GM21526 (cell line): Measurements from ENCODE around the gene PLXNA2.

Source experiments
- ATAC-seq: cut with Tn5 transposase; IDR thresholded peaks from one replicate; pipeline ENCODE4 v1.9.1; 2021; ENCODE audit warnings: moderate library complexity; ENCODE audit not compliant: unreplicated experiment, low FRiP score

Gene PLXNA2

DNA sequence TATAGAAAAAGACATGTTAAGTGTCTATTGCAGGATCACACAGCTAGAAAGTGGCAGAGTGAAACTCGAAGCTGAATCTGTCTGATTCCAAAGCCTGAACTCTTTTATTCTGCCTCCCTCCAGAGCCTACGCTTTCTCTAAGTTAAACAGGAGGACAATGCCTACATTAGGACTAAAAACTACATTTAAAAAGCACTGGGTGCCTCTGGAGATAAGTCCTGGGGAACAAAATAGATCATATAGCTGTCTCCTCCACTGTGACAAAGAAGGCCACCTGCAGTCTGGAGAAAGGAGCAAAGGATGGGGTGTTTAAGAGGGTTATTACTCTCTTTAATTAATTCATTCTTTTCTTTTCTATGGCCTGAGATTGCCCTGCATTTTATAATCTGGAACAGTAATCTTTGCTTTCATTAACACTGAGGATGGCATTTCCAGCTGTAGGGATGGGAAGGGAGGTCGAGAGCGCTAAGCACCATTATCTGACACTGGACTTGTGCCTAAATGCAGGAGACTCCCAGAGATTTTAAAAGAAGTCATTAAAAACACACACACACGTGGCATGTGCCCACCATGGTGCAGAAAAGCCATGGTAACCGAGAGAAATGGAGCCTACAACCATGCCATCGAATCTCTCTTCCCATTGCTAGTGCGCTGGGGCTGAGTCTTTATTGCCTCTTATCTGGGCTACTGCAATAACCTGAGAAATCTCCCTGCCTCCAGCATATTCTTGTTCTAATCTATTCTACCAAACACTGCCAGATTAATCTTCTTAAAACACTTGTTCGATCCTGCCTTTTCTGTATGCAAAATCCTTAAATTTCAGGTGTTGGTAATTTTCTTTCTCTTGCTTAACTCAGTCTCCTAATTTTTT, 92.2 kb downstream of the PLXNA2 start:
- ATAC-seq: no peak

DNA sequence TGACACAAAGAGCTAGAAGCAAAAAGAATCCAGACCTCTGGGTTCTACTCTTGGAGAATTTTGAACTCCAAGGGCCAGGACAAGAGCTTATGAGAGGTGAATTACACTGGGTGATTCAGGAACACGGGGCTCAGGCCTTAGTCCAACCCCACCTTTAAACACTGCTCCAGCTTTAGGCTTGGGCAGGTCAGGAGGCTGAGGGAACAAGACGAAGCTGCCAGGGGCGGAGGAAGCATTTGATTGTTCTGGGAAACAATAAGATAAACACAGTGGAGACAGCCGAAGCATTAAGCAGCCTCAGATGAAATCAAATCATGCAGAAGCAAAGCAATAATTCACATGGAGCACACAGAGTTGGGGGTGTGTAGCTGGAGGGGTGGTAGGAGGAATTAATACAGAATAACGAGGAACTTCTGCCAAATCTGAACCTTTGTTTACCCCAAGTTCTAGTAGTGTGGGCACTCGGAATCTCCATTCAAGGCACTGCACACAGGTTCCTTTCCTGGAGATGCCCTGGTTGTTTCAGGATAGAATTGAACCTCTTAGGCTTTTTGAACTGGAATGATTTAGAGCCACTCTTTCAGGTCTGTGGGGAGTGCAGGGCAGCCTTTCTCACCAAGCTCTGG, 93.2 kb downstream of the PLXNA2 start:
- no peak for ATAC-seq

DNA sequence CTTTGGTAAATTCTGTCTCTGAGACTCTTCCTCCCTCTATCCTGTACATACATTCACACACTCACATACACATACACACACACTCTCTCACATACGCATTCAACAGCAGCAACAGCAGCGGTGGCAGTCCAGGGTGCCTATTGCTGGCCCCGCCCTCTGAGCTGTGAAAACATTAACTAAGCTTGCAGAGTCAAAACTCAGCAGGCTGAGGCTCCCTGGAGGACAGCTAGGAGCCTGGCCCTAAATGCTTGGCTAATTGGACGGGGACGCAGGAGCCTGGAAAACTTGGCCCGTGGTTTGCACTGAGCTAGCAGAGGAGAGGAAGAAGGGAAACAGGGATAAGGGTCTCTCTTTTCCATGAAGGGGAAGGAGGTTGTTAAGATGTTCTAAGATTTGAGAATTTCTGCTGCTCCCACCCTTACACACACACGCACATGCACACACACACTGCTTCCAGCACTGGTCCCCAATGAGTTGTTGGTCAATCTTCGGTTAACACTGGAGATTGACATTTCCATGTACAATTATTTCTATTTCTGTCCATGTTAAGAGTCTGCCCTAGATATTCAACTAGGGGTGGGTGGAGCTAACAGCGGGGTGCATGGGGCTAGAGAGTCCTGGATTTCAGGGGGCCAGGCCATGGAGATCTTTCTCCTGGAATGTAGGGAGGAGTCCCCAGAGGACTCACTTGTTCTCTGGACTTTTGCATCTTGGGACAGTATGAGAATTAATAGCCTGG, 94.2 kb downstream of the PLXNA2 start:
- ATAC-seq: no peak

DNA sequence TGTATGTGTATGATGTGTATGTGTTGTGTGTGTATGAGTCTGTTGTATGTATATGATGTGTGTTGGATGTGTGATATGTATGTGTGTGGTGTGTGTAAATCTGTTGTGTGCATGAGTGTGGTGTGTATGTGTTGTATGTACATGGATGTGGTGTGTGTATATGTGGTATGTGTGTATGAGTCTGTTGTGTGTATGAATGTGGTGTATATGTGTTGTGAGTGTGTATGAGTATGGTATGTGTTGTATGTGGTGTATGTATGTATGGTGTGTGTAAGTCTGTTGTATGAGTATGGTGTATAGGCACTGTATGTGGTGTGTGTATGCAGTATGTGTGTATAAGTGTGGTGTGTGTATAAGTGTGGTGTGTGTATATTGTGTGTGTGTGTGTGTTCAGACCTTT, 95.0 kb downstream of the PLXNA2 start:
- no peak for ATAC-seq

DNA sequence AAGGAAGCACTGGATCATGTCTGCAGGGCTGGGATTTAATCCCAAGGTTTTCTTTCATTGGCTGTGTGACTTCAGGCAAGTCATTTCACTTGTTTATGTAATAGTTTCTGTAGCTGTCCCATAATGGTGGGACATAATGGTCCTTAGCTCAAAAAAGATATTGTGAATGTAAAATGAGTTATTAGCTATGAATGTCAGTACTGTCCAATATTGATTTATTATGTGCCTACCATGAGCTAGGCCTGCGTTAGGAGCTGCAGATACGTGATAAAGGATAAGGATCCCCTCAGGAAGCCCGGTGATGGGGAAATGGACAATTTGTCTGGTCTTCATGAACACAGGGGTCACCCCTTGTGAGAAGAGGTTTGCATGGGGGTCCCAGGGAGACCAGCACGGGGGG, 95.8 kb downstream of the PLXNA2 start:
- ATAC-seq: no peak

DNA sequence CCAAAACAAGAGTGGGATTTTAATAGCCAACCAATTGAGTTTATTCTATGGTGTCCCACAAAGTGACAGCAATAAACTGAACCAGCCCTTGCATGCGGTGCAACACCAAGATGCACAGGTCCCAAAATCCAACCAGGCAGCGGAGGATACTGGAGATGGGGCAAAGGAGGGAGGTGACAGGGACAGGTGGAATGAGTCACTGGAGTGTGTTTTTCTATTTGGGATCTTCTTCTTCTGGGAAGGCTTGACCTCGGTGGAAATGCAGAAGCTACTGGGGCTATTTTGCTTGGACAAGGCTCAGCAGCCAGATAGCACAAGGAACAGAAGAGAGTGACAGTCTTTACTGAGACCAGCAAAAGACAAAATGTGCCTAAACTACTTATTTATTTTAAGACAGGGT, 97.5 kb downstream of the PLXNA2 start:
- ATAC-seq: no peak

DNA sequence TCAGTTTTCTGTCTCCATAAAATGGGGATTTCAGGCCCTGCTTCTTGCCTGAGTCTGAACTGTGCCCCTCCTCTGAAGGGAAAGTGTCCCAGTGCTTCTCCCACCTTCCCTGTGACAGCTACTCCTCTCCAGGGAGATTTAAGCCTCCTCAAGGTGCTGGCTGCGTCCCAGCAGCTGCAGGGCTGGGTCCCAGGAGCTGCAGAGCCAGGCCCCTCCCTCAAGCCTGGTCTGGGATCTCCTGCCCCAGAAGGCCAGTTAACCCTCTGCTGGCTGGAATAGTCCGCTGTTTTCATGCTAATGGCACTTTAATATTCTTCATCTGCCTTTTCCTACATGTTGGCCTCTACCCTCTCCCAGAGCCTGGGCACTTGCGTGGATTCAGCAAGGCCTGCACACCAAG, 99.0 kb downstream of the PLXNA2 start:
- ATAC-seq: no peak

DNA sequence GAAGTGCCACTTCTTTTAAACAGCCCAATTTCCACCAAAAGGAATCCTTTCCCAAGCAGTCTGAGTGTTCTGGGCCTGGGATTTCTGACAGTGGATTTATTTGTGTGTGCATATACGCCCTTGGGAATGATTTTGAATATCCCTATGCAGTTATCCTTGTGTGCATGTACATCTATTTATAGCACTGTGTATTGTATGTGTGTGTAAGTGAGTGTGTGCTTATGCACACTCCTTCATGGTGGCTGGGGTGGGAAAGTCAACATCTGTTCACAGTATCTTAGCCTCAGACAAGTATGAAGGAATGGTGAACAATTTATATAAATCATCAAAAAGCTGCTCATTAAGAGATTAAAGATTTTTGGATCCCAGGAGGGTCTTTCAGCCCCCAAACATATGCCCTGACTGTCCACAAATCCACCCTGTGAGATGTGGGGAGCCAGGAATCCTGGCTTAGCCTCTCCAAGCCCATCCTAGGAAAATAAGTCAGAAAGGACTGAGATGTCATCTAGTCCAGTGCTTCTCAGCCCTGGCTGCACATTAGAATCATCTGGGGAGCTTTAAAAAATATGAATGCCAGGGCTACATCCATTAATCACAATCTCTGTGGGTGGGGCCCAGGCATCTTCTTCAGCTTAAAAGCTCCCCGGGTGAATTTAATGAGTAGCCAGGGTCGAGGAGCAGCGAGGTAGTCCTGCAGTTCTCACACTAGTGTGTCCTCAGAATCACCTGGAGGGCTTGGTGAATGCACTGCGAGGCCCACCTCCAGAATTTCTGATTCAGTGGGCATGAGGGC, 101.4 kb downstream of the PLXNA2 start:
- no peak for ATAC-seq

DNA sequence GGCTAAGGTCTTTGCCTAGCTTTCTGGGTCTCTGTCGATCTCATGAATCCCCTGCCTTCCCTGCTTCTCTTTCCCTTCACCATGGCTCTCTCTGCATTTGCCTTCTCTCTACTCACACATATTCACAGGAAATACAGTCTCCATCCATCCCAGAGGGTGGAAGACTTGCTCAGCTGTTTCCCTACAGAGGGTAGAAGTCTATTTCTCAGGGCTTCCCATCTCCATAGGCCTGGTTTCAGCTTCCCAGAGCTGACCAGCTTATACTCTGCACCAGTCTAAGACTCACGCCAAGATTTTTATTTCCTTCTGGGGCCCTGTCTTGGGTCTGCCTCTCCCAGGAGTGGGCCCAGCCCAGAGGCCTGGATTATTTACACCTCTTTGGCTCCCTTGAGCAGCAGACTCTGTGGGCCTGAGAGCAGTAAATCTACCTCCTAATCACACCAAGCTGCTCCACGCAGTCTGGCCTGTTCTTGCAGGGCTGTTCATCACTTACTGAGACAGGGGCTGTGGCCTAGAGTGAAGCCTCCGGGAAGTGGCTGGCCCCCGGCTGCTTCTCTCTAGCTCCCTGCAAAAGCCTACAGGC, 102.5 kb downstream of the PLXNA2 start:
- ATAC-seq: no peak

DNA sequence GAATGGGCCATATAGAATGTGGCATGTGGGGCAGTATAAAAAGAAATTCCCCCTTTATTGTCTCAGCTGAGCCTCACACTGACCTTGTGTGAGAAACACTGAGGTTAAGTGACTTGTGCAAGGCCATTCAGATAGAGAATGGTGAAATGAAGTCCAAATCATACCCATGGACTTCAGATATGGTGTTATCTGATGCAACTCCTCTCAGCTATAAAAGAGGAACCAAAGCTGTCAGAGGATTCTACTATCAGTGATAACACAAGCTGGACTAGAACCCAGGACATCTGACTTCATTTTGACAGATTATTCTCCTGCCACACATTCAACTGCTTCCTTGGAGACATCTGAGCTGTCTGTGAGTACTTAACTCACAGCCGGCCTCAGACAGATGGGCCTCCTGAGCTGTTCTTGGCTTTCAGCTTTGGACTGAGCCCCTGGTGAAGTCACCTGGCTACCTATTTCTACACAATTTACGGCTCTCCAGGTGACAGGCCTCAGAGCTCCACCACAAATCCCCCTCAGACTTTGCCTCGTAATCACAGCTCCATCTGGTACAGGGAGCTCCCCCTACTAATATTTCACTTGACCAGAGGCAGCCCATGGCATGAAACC, 104.6 kb downstream of the PLXNA2 start:
- ATAC-seq: no peak

DNA sequence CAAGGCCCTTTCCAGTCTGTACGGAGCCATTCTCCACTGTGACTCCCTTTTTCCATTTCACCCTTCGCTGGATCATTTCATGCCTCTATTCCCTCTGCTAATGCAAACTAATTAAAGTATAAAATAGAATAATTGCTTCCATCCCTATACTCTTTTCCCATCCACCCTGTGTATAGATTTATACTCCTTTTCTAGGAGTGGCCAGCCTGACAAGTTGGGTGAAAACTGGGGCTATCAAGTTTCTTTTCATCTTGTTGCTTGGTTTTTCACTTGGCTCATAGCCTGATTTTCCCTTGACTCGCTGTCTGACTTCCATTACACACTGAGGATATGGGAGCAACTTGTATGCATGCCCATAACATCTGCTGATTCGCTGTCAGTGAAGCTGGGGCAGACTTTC, 107.0 kb downstream of the PLXNA2 start:
- no peak for ATAC-seq

DNA sequence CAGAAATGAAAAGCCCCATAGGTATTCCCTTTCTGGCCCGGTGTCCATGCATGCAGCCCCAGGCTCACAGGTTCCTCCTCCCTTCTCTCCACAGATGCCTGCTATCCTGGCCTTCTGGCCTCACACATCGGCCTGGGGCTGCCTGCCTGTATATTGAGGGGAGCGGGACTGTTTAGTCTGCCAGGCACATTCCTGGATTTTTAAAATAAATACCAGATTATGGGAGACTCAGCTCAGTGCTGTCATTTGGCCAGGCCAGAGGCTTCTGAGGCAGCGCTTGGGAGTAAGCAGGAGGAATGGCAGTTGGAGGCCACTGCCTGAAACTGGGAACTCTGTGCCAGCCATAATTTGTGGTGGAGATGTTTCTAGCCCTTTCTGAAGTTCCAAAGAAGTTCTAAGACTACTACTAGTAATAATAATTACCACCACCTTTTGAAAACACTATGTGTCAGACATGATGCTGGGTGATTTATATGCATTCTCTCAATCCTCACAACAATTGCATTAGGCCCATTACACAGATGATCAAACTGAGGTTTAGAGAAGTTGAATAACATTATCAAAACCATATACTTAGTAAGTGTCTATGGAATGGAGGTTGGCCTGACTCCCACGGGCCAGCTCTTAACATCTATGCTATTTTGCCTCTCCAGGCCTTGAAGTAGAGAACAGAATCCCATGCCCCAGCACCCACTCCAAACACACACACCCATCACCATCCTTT, 107.6 kb downstream of the PLXNA2 start:
- no peak for ATAC-seq

DNA sequence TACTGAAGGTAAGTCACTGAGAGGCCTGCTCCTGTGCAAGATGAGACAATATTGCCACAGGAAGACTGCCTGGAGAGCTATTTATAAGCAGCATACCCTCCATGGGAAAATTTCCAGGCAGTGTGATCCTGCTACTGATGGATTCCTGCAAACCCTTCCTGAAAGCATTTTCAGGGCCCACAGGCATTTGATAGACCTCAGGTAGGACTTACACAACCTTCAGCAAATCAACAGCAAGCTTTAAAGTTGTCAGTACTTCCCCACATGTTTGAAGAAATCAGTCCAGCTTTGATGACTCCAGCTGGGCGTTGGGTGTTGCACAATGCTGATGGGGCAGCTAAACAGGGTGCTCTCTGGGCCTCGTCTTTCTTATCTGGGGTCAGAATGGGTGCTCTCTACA, 108.8 kb downstream of the PLXNA2 start:
- ATAC-seq: no peak

DNA sequence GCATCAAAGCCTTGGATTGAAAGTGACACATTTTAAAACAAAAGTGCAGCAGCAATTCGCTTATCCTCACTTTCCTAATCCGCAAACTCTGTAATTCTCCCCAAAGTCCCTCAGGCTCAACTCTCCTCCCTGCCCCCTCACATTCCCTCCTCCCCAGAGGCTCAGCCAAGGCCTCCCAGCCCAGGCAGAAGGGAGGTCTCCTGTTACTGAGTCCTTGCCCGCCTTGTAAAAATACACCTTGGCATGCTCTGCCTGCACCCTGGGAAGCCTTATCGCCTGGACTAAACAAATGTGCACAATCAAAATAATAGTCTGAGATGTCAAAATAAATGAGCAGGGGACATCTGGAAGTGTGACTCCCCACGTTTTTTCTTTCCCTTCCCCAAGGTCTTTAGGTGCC, 109.7 kb downstream of the PLXNA2 start:
- no peak for ATAC-seq

DNA sequence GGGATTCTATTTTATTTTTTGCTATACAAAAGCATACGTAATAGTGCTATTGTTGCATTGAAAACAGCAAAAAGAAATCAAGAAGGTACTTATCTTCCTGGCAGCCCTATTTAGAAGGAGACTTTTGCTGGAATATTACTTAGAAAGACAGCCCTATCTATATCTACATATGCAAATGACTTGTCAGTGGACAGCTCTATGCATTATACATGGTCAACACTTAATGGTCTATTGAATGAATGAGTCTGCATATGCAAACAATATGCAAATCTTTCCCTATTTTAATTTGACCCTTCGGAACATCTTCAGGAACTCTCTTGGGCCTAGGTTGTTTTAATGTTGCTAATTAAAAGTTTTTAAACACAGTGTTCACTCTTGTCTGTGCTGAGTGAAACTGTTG, 110.8 kb downstream of the PLXNA2 start:
- no peak for ATAC-seq

DNA sequence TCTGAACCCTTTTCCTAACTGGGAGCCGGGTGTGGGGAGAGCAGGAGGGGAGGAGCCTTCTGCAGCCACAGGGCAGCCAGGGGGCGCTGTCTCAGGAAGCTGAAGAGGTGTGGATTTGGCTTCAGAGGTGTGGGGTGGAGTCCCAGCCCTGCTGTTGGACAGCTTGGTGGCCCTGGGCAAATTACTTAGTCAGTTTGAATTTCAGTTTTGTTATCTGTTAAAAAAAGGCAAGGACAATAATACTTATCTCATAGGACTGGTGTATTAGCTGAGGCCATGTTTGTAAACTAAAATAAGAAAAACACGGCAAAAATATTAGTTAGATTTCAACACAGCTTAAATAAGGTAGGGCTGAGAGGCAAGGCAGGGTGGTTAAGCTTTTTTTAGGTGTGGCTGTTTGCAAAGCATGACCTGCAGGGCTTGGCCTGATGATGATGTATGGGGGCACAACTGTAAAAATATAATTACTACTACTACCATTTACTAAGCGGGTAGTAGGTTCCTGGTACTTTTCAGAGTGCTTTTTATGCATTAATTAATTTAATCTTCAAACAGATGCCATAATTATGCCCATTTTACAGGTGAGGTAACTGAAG, 111.8 kb downstream of the PLXNA2 start:
- peak; percentile 95 for ATAC-seq

DNA sequence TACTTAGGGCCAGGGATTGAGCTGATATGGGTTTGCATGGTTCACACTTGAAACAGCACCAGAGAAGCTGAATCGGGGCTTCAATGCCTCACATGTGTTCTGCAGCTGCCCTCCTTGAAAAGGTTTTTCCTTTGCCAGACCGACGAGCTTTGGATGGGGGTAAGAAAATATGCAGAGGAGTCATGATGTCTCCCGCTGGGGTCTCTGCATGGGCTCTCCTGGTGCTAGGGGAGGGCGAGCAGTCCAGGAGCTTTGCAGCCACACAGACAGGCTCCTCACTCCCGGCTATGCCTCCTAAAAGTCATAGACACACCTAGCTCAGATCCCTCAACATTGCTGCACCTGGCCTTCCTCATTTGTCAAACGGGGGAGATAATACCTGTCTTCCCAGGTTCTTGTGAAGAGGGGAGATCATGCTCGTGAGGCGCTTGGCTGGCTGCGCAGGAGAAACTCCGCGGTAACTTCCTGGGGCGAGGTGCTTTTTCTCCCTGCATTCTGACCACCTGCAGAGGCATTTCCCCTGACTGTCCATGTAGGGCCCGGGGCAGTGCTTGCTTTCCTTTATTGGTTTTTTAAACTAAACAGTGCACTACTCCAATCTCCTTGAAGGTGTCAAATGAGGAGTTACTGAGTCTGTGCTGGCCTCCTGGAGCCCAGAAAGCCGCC, 112.4 kb downstream of the PLXNA2 start:
- ATAC-seq: no peak

DNA sequence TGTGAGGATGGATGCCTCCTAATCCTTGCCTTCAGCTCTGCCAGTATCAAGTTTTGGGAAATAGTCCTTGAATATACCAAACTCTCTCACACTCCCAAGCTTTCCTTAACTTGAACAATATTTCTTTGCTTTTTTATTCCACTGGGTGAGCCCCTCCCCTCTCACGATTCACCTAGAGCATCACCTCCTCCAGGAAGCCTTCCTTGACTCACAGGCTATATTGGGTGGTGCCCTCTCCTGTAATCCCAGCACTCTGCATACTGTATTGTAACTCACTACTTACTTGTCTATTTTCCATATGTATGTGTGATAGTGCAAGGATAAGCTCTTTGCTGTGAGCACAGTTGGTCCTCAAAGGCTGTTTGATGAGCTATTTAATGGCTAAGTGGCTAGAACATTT, 114.7 kb downstream of the PLXNA2 start:
- ATAC-seq: no peak
